ENCODE measurements around the gene AIFM3. TPM values are rescaled to one million over a fixed set of nuclear protein-coding genes. Genes with fewer than 3 reads are reported as not detected.

Gene AIFM3
- total RNA-seq, 1 experiment from 2014 or later, result 9.7 TPM

DNA sequence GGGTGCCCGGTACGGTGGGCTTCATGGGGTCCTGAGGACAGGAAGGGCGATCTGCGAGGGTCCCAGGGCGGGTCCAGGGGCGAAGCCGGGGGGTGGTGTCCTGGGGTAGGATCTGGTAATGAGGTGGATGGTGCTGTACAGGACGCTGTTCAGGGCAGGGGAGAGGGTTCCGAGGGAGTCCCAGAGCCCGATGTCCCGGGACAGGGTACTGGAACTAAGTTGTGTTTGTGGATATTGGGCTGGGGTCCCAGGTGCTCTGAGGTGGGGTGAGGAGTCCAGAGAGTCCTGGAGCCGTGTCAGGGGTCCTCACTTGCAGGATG is 15.5 kb downstream of the AIFM3 start:
- Histone ChIP-seq H3K36me3 (ENCODE audit: control insufficient read depth in 1 of 2, insufficient read depth in 2 of 2, low read length in 2 of 2) (peaks cover 4 to 9% of the 10 kb centered on the region in 2 experiments; a peak in 1 of 4 replicates), H3K79me2 (ENCODE audit: insufficient read depth, low read length) (peaks cover 24% of the 10 kb centered on the region), H3K9me3 (ENCODE audit: control insufficient read depth in 1 of 2, insufficient read depth in 1 of 2, low read depth in 1 of 2, low read length in 2 of 2) (peaks cover 4 to 10% of the 10 kb centered on the region in 2 experiments; a peak in 1 of 4 replicates), H3K4me3 (replicated peaks in 1 of 2; ENCODE audit: low read depth in 1 of 2, low read length in 2 of 2) (peak overlapping the region; percentile 77 to 89), H3K27ac (ENCODE audit: low read depth, low read length) (peak overlapping the region; percentile 80), H3K4me1 (ENCODE audit: control insufficient read depth in 1 of 2, insufficient read depth in 2 of 2, low read length in 2 of 2) (peaks cover 6 to 18% of the 10 kb centered on the region in 2 experiments; a peak in 2 of 4 replicates), H3K9ac (ENCODE audit: low read length) (peak overlapping the region; percentile 93), H3K9me2 (ENCODE audit: insufficient read depth) (no peaks in the 10 kb centered on the region), H3K4me2 (ENCODE audit: low read length) (peak overlapping the region; percentile 99), H3K27me3 (ENCODE audit: insufficient read depth, low read length) (no peaks in the 10 kb centered on the region), H2AFZ (ENCODE audit: low read depth, low read length, poor library complexity, severe bottlenecking) (no peak overlapping the region), H4K20me1 (ENCODE audit: insufficient read depth) (no peaks in the 10 kb centered on the region)
- ChIA-PET POLR2A (interaction anchor here (0.9 to 1.6 kb wide), 7 partner anchors 8 to 97 kb away, joined by 3 to 21 read pairs (median 5); no protein-coding TSS in a partner anchor), CTCF (interaction anchor here (0.6 to 1.5 kb wide), 9 partner anchors 10 to 660 kb away, joined by 3 to 7 read pairs (median 4); no protein-coding TSS in a partner anchor), RAD21 (ENCODE audit: low non-redundant PET in 1 of 2, low total read pairs in 2 of 2, uncharacterized antibody in 2 of 2, unreplicated experiment in 2 of 2) (interaction anchor here in 1 of 2 experiments (0.5 kb wide), 1 partner anchor 167 kb away, joined by 5 read pairs; no protein-coding TSS in a partner anchor)
- ATAC-seq (peak; percentile 39), DNase-seq (ENCODE audit: low read depth, low spot score) (no peak)
- intact Hi-C loops (cut with micrococcal nuclease), result loop anchor here (2.0 to 5.0 kb wide), 2 partner anchors 20 to 180 kb away; partner anchors contain the start of gene THAP7
- TSS peak; percentile 50 for BruUV-seq (replicated peaks)
- TF ChIP-seq EZH2phosphoT487 (IDR thresholded peaks at IDR 0.05; ENCODE audit: borderline replicate concordance), result no peak
- TF ChIP-seq, protein P1, sequence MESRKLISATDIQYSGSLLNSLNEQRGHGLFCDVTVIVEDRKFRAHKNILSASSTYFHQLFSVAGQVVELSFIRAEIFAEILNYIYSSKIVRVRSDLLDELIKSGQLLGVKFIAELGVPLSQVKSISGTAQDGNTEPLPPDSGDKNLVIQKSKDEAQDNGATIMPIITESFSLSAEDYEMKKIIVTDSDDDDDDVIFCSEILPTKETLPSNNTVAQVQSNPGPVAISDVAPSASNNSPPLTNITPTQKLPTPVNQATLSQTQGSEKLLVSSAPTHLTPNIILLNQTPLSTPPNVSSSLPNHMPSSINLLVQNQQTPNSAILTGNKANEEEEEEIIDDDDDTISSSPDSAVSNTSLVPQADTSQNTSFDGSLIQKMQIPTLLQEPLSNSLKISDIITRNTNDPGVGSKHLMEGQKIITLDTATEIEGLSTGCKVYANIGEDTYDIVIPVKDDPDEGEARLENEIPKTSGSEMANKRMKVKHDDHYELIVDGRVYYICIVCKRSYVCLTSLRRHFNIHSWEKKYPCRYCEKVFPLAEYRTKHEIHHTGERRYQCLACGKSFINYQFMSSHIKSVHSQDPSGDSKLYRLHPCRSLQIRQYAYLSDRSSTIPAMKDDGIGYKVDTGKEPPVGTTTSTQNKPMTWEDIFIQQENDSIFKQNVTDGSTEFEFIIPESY (IDR thresholded peaks at IDR 0.05; ENCODE audit: extremely low read depth, insufficient replicate concordance, low read length), result no peak
- no peak for TF ChIP-seq JUND (IDR thresholded peaks at IDR 0.05)
- no peak for TF ChIP-seq SP1 (IDR thresholded peaks at IDR 0.05; ENCODE audit: low read depth)
- TF ChIP-seq, protein P2, sequence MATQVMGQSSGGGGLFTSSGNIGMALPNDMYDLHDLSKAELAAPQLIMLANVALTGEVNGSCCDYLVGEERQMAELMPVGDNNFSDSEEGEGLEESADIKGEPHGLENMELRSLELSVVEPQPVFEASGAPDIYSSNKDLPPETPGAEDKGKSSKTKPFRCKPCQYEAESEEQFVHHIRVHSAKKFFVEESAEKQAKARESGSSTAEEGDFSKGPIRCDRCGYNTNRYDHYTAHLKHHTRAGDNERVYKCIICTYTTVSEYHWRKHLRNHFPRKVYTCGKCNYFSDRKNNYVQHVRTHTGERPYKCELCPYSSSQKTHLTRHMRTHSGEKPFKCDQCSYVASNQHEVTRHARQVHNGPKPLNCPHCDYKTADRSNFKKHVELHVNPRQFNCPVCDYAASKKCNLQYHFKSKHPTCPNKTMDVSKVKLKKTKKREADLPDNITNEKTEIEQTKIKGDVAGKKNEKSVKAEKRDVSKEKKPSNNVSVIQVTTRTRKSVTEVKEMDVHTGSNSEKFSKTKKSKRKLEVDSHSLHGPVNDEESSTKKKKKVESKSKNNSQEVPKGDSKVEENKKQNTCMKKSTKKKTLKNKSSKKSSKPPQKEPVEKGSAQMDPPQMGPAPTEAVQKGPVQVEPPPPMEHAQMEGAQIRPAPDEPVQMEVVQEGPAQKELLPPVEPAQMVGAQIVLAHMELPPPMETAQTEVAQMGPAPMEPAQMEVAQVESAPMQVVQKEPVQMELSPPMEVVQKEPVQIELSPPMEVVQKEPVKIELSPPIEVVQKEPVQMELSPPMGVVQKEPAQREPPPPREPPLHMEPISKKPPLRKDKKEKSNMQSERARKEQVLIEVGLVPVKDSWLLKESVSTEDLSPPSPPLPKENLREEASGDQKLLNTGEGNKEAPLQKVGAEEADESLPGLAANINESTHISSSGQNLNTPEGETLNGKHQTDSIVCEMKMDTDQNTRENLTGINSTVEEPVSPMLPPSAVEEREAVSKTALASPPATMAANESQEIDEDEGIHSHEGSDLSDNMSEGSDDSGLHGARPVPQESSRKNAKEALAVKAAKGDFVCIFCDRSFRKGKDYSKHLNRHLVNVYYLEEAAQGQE (IDR thresholded peaks at IDR 0.05; ENCODE audit: low read depth), result no peak
